ENCODE measurements around the gene ZDHHC8. TPM values are rescaled to one million over a fixed set of nuclear protein-coding genes. Genes with fewer than 3 reads are reported as not detected.

The ZDHHC8 gene
- polyA plus RNA-seq (2013, experiment 1 of 2; ENCODE audit: insufficient read length) = 61.5 TPM
- 47.4 TPM for polyA plus RNA-seq (2013, experiment 2 of 2; ENCODE audit: insufficient read length)

GRCh38 chr22:20131597-20131858 lies at the start of gene ZDHHC8:
Gene ZDHHC8 (plus strand): TSS chr22:20131804. CDS start chr22:20131948, 144 bp downstream.
- DNase-seq = peak; percentile 34

- DNase-seq = no peak
Observed at GRCh38 chr22:20083157-20083890, 48.3 kb upstream of the ZDHHC8 start.

GRCh38 chr22:20083891-20084546 lies 47.6 kb upstream of the ZDHHC8 start:
- no peak for DNase-seq

- no peak for DNase-seq
Observed at GRCh38 chr22:20084547-20085413, 46.8 kb upstream of the ZDHHC8 start.

- DNase-seq = no peak
Observed at GRCh38 chr22:20085651-20086050, 46.0 kb upstream of the ZDHHC8 start.

- DNase-seq = no peak
Observed at GRCh38 chr22:20086101-20086599, 45.5 kb upstream of the ZDHHC8 start.

GRCh38 chr22:20086763-20087162 lies 44.8 kb upstream of the ZDHHC8 start:
- DNase-seq = no peak

GRCh38 chr22:20087319-20088262 lies 44.0 kb upstream of the ZDHHC8 start:
- DNase-seq = no peak

GRCh38 chr22:20088263-20088648 lies 43.3 kb upstream of the ZDHHC8 start:
- no peak for DNase-seq

- no peak for DNase-seq
Observed at GRCh38 chr22:20089226-20089976, 42.2 kb upstream of the ZDHHC8 start.

- peak; percentile 48 for DNase-seq
Observed at GRCh38 chr22:20089977-20090729, 41.5 kb upstream of the ZDHHC8 start.

- no peak for DNase-seq
Observed at GRCh38 chr22:20090730-20091240, 40.8 kb upstream of the ZDHHC8 start.

GRCh38 chr22:20091690-20092476 lies 39.7 kb upstream of the ZDHHC8 start:
- DNase-seq = no peak

- no peak for DNase-seq
Observed at GRCh38 chr22:20092477-20092854, 39.1 kb upstream of the ZDHHC8 start.

- DNase-seq = no peak
Observed at GRCh38 chr22:20093418-20094196, 38.0 kb upstream of the ZDHHC8 start.

GRCh38 chr22:20094197-20094807 lies 37.3 kb upstream of the ZDHHC8 start:
- DNase-seq = no peak

GRCh38 chr22:20095521-20095920 lies 36.1 kb upstream of the ZDHHC8 start:
- no peak for DNase-seq
